GM18502 (cell line): ENCODE data around the gene SPATA31E1.
"Not testable (repeated sequence)": the region's sequence is repeated elsewhere in the genome, so short reads cannot be mapped to it uniquely, and the experiment has no call there.

Source experiments
- ATAC-seq: cut with Tn5 transposase; IDR thresholded peaks from one replicate; pipeline ENCODE4 v1.9.1; 2021; ENCODE audit warnings: mild to moderate bottlenecking; ENCODE audit not compliant: unreplicated experiment, poor library complexity

Gene SPATA31E1

DNA sequence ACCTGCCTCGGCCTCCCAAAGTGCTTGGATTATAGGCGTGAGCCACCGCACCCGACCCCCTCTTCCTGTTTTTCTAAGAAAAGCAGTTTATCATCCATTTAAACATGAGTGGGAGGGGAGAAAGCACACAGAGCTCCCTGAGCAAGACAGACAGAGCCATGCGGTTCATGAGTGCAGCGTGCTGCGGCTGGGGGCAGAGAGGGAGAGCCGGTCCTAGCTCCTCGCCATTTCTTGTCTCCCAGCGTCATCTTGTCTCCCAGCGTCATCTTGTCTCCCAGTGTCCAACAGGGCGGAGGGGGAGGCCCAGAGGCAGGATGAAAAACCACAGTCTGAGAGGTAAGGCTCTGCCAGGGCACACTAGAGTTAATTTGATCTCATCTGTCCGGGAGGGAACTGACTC is 36.3 kb downstream of the SPATA31E1 start:
- ATAC-seq: not testable (repeated sequence)

DNA sequence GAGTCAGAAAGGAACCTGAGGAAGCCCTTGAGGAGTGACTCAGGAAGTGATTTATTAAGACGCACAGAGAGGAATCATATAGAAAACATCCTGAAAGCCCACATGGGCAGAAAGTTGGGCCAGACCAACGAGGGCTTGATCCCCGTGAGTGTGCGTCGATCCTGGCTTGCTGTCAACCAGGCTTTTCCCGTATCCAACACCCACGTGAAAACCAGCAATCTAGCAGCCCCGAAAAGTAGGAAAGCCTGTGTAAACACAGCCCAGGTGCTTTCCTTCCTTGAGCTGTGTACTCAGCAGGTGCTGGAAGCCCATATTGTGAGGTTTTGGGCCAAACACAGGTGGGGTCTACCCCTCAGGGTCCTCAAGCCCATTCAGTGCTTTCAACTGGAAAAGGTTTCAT is 38.9 kb downstream of the SPATA31E1 start:
- ATAC-seq: not testable (repeated sequence)

DNA sequence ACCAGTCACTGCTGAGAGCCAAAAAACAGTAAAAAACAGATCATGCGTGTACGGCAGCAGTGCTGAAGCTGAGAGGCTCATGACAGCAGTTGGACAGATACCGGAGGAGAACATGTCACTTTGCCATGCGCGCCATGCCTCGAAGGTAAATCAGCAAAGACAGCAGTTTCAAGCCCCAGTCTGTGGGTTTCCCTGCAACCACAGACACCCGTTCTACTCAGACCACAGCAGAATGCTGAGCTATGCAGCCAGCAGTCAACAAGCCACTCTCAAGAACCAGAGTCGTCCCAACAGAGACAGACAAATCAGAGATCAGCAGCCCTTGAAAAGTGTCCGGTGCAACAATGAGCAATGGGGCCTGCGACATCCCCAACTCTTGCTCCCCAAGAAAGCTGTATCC is 40.3 kb downstream of the SPATA31E1 start:
- ATAC-seq: not testable (repeated sequence)

DNA sequence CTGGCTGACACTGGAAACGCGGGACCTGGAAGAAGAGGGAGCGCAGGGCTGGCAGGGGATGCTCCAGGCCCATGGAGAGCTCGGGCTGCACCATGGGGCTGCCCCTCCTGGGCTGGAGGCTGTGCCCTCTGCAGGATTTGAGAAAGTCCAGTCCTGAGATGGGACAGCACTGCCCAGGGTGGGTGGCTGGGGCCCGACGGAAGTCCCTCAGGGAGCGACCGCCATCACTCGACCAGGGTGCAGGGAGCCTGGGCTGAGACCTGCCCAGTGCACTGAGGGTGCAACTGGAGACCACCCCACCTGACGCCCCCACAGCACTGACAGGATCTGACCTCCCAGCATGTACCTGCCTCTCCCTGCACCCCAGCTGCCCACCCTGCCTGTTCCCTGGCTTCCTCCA is 42.2 kb downstream of the SPATA31E1 start:
- ATAC-seq: not testable (repeated sequence)

DNA sequence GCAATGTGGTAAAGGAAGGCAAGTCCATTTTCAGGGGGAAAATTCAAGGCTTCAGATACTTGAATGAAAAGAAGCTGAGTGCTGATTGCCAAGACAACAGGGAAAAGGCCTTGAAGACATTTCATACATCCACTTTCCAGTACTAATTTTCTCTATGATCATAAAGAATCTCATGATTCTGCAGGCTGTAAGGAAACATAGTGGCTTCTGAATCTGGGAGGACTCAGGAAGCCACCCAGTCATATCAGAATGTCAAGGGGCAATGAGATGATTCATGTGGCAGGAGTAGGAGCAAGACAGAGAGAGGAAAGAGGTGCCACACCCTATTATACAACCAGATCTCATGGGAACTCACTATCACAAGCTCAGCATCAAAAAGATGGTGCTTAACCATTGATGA is 46.5 kb downstream of the SPATA31E1 start:
- not testable (repeated sequence) for ATAC-seq

DNA sequence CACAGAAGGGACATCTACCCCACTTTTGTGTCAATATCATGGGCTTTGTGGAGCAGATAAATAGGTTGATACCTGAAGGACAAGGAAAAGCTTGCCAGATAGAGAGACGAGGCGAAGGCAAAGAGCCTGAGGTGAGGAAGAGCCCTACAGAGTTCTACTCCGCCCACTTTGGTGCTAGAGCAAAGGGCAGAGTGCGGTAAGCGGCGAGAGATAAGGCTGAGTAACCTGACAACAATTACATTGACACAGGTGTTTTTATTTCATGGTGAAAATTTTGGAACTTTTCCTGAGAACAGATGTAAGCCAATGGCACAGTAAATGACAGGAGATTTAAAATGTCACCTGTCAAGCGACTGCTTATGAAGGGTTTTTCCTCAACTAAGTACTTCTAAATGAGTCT is 51.8 kb downstream of the SPATA31E1 start:
- not testable (repeated sequence) for ATAC-seq

DNA sequence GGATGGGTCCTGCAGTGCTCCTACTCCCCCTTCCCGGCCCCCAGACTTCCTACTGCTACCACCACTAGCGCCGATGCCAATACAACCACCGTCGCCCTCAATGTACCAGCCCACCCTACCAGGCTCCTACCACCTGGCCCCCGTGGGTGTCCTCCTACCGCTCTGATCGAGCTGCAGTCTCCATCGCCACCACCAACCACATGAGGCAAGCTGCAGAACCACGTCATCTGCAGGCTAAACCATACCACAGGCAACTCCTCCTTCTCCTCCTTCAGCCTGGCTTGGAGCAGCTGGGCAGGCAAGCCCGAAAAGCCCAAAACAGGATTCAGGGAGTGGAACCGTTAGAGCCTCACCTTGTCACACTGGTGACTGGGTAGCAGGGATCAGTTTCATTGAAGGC is 54.7 kb downstream of the SPATA31E1 start:
- ATAC-seq: not testable (repeated sequence)

DNA sequence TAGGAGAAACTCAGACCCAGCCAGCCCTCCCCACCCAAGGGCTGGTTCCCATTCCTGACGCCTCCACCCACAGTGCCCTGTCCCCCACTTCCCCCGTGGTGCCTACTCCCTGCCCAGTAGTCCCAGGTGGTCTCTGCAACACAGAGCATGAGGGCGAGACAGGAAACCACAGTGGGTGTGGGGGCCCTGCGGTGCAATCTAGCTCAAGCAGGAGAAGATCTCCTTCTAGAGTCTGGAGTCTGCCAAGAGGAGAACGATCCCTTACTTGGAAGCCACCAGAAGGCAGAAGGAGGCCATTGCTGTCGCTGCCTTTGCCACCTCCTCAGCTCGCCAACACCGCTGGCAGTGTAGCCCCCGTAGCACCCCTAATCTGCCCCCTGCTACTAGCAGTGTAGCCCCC is 55.2 kb downstream of the SPATA31E1 start:
- ATAC-seq: not testable (repeated sequence)

DNA sequence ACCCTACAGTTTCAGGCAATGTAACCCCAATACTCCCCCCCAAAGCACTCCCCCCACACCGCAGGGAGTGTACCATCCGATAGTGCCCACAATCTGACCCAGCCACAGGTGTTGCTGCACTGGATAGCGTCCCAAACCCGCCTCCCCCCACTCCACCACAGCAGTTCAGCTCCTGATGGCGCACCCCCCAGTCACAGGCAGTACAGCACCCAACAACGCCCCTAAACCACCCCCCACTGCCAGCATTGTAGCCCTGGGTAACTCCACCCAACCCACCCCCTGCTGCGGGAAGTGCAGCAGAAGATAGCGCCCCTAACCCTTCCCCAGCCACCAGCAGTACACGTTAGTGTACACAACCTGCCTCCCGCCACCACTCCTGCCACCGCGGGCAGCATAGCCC is 55.7 kb downstream of the SPATA31E1 start:
- ATAC-seq: not testable (repeated sequence)
